Mucosa of rectum (tissue), 2 donors: ENCODE measurements around the gene BABAM2.

Source experiments
- H3K27ac ChIP-seq, 2 donors: one replicate each; pipeline ENCODE4 v1.7.0; 2013; ENCODE audit warnings: inconsistent platforms in 2 of 2, low read depth in 2 of 2, low read length in 2 of 2
- H3K27me3 ChIP-seq, 2 donors: one replicate each; pipeline ENCODE4 v1.7.0; 2013; ENCODE audit warnings: low read length in 2 of 2; ENCODE audit not compliant: control insufficient read depth in 2 of 2, insufficient read depth in 2 of 2
- H3K36me3 ChIP-seq, 2 donors: one replicate each; pipeline ENCODE4 v1.7.0; 2013; ENCODE audit warnings: low read length in 2 of 2; ENCODE audit not compliant: control insufficient read depth in 2 of 2, insufficient read depth in 2 of 2
- H3K4me1 ChIP-seq, 2 donors: one replicate each; pipeline ENCODE4 v1.7.0; 2013; ENCODE audit warnings: low read length in 2 of 2, mild to moderate bottlenecking in 1 of 2; ENCODE audit not compliant: control insufficient read depth in 2 of 2, insufficient read depth in 2 of 2
- H3K4me3 ChIP-seq, 2 donors: one replicate each; pipeline ENCODE4 v1.7.0; 2013; ENCODE audit warnings: low read length in 2 of 2
- H3K9ac ChIP-seq, 2 donors: one replicate each; pipeline ENCODE4 v1.7.0; 2013; ENCODE audit warnings: low read length in 2 of 2, low read depth in 1 of 2, mild to moderate bottlenecking in 1 of 2
- H3K9me3 ChIP-seq, 2 donors: one replicate each; pipeline ENCODE4 v1.7.0; 2013; ENCODE audit warnings: low read length in 2 of 2; ENCODE audit not compliant: control insufficient read depth in 2 of 2
- donor health status: healthy.
- donor health status: Normal muscosa, but diverticular disease.

The BABAM2 gene

GRCh38 chr2:27988718-27989117 lies 98.2 kb downstream of the BABAM2 start:
- Histone ChIP-seq H3K9ac (no peak overlapping the region), H3K9me3 (no peaks in the 10 kb centered on the region), H3K27ac (no peak overlapping the region), H3K36me3 (no peaks in the 10 kb centered on the region), H3K4me3 (no peak overlapping the region), H3K4me1 (no peaks in the 10 kb centered on the region), H3K27me3 (no peaks in the 10 kb centered on the region)

DNA sequence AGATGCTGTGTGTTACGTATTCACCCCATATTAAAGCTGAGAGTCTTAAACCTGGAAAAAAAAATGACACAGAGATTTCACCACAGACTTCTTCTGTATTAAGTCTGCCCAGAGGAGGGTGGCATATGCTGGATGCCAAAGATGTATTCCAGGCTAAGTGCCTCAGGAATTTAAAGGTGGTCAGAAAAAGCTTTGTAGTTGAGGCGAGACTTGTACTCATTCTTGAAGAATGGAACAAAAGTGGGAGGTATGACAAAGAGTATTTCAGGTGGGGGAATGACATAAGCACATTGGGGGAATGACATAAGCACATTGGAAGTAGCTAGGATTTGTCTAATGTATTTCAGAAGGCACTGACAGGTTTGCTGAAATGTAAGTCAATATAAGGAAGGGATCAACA lies 98.6 kb downstream of the BABAM2 start:
- no peaks in the 10 kb centered on the region for H3K9me3 ChIP-seq
- H3K27ac ChIP-seq = no peak overlapping the region
- H3K27me3 ChIP-seq = no peaks in the 10 kb centered on the region
- H3K36me3 ChIP-seq = no peaks in the 10 kb centered on the region
- H3K4me1 ChIP-seq = no peaks in the 10 kb centered on the region
- H3K4me3 ChIP-seq = no peak overlapping the region
- H3K9ac ChIP-seq = no peak overlapping the region

- Histone ChIP-seq H3K27me3 (no peaks in the 10 kb centered on the region), H3K4me3 (no peak overlapping the region), H3K27ac (no peak overlapping the region), H3K36me3 (no peaks in the 10 kb centered on the region), H3K4me1 (no peaks in the 10 kb centered on the region), H3K9ac (no peak overlapping the region), H3K9me3 (no peaks in the 10 kb centered on the region)
These were observed 99.6 kb downstream of the BABAM2 start for GRCh38 chr2:27990030-27990590.

- H3K36me3 ChIP-seq = no peaks in the 10 kb centered on the region
- H3K4me1 ChIP-seq = no peaks in the 10 kb centered on the region
- H3K9me3 ChIP-seq = no peaks in the 10 kb centered on the region
- no peak overlapping the region for H3K4me3 ChIP-seq
- H3K9ac ChIP-seq = no peak overlapping the region
- no peak overlapping the region for H3K27ac ChIP-seq
- H3K27me3 ChIP-seq = no peaks in the 10 kb centered on the region
These were observed 100.6 kb downstream of the BABAM2 start for GRCh38 chr2:27991146-27991545.

DNA sequence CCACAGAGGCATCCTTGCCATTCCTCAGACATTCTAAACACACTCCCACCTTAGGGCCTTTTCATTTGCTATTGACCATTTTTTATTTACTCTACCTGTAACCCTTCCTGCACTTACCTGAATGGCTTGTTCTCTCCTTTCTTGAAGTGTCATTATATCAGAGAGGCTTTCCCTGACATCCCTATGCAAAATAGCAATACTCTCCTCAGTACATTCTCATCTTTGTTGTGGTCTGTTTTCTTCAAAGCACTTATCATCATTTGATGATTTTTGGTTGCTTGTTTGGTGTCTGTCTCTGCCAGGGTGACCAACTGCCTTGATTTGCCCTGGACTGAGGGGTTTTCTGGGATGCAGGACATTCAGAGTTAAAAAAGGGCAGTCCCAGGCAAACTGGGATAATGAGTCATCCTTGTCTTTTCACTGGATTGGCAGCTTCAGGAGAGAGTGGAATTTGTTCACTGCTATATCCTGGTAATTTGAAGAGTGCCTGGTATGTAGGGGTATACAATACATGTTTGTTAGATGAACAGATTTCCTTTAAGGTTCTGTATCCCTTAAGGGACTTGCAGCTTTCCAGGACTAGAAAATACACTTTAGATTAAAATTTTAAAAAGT lies 102.4 kb downstream of the BABAM2 start:
- Histone ChIP-seq H3K4me3 (no peak overlapping the region), H3K4me1 (no peaks in the 10 kb centered on the region), H3K36me3 (no peaks in the 10 kb centered on the region), H3K27ac (no peak overlapping the region), H3K9ac (no peak overlapping the region), H3K27me3 (no peaks in the 10 kb centered on the region), H3K9me3 (no peaks in the 10 kb centered on the region)

- Histone ChIP-seq H3K27me3 (no peaks in the 10 kb centered on the region), H3K4me3 (no peak overlapping the region), H3K27ac (no peak overlapping the region), H3K36me3 (no peaks in the 10 kb centered on the region), H3K9me3 (no peaks in the 10 kb centered on the region), H3K9ac (no peak overlapping the region), H3K4me1 (no peaks in the 10 kb centered on the region)
These were observed 102.9 kb downstream of the BABAM2 start for GRCh38 chr2:27993402-27993787.

GRCh38 chr2:27993950-27994728 lies 103.6 kb downstream of the BABAM2 start:
- Histone ChIP-seq H3K9ac (no peak overlapping the region), H3K4me1 (no peaks in the 10 kb centered on the region)

DNA sequence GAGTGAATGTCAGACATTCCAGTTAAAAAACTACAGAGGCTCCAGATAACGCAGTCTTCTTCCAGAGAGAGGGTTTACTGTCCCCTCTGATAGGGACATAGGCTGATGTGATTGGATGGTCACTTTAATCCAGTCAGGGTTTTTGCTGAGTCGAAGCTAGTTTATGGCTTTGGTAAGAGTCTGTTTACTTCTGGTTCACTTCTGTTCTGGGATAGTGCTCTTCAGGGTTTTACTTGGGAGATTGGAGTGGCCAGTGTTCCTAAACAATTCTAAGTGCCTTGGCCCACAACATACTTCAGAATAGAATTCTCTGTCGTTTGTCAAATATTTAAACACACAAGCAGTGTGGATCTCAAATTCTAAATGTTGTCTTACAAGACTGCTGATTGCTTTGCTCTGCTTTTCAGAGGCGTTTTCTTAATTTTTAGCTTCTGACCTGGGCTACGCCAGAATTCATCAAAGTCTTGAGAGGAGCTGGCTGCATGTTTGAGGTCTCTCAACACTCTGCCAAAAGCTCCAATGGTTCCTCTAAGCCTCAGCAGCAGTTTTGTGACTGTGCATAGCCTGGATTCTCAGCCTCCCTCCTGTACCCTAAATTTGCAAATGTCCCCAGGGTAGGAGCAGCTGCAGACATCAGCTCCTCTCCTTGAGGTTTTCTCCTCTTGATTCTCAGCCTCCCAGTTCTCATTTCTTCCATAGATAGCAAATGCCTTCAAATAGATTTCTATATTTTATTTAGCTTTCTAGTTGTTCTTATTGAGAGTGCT lies 105.8 kb downstream of the BABAM2 start:
- H3K9ac ChIP-seq = no peak overlapping the region
- H3K36me3 ChIP-seq = no peaks in the 10 kb centered on the region
- no peak overlapping the region for H3K27ac ChIP-seq
- no peak overlapping the region for H3K4me3 ChIP-seq
- no peaks in the 10 kb centered on the region for H3K4me1 ChIP-seq
- H3K27me3 ChIP-seq = no peaks in the 10 kb centered on the region
- no peaks in the 10 kb centered on the region for H3K9me3 ChIP-seq

More at GRCh38 chr2:27993950-27994728, 103.6 kb downstream of the BABAM2 start:
- no peak overlapping the region for H3K4me3 ChIP-seq
- no peaks in the 10 kb centered on the region for H3K9me3 ChIP-seq
- no peaks in the 10 kb centered on the region for H3K27me3 ChIP-seq
- no peaks in the 10 kb centered on the region for H3K36me3 ChIP-seq
- H3K27ac ChIP-seq = no peak overlapping the region

- H3K27ac ChIP-seq = no peak overlapping the region
- H3K9me3 ChIP-seq = no peaks in the 10 kb centered on the region
- H3K4me3 ChIP-seq = no peak overlapping the region
- no peaks in the 10 kb centered on the region for H3K27me3 ChIP-seq
- H3K36me3 ChIP-seq = no peaks in the 10 kb centered on the region
- H3K4me1 ChIP-seq = no peaks in the 10 kb centered on the region
- no peak overlapping the region for H3K9ac ChIP-seq
These were observed 109.8 kb downstream of the BABAM2 start for GRCh38 chr2:28000287-28000686.

GRCh38 chr2:28002181-28002580 lies 111.7 kb downstream of the BABAM2 start:
- Histone ChIP-seq H3K36me3 (no peaks in the 10 kb centered on the region), H3K9me3 (no peaks in the 10 kb centered on the region), H3K27ac (no peak overlapping the region), H3K9ac (no peak overlapping the region), H3K4me3 (no peak overlapping the region), H3K4me1 (no peaks in the 10 kb centered on the region), H3K27me3 (no peaks in the 10 kb centered on the region)
